MM.1S (cell line): ENCODE data around the gene RASGEF1C.

ENCODE experiments used
- EZH2 ChIP-seq: fragments of 300-600 bp; sonication (generic); optimal IDR thresholded peaks from 2 replicates; pipeline ENCODE3; 2017; ENCODE audit warnings: low read depth, mild to moderate bottlenecking, antibody characterized with exemption, low read length, mixed read lengths
- EZH2phosphoT487 ChIP-seq: fragments of 300-600 bp; sonication (generic); IDR thresholded peaks from 2 replicates; pipeline ENCODE4 v1.6.1; 2018; ENCODE audit warnings: antibody characterized with exemption, low read length
- TF ChIP-seq, protein P1 (sequence below): fragments of 300-600 bp; sonication (generic); IDR thresholded peaks from 2 replicates; pipeline ENCODE4 v1.5.1; 2016; ENCODE audit warnings: antibody characterized with exemption, low read length, mixed read lengths

DNA sequence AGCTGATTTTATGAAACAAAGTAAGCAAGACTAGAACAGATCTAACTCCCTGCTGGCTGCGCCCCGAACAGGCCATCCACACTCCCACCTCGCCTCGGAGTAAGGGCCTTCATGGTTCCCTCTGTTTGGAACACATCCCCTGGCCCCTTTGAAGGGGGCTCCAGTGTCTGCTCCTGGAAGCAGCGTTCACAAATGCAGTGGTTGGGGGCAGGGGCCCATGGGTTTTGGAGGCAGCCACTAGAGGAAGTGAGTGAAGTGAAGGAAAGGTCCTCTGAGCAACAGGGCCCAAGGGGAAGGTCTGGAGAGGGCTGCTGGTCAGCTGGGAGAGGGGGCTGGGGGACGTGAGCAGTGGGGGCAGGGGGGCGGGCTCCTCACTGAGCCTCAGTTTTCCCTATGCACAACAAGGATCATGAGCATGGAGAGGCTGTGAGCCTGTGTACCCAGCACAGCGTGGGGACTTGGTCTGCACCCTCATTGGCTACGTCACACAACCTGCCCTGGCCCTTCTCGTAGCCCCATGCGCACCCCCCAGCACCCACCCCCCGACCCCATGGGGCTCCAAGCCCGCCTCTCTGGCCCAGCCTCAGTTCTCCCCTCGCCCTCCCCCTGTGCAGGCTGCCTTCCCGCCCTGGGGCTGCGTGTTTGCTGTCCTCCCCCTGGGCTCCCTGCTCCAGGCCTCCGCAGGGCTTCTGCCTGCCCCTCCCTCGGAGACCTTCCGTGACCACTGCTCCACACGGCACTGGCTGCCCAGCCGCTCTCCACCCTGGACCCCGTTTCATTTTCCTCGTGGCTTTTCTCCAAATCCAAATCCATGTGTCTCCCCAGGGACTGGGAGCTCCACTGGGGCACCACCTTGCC lies 39.5 kb downstream of the RASGEF1C start:
- TF ChIP-seq, protein P1, sequence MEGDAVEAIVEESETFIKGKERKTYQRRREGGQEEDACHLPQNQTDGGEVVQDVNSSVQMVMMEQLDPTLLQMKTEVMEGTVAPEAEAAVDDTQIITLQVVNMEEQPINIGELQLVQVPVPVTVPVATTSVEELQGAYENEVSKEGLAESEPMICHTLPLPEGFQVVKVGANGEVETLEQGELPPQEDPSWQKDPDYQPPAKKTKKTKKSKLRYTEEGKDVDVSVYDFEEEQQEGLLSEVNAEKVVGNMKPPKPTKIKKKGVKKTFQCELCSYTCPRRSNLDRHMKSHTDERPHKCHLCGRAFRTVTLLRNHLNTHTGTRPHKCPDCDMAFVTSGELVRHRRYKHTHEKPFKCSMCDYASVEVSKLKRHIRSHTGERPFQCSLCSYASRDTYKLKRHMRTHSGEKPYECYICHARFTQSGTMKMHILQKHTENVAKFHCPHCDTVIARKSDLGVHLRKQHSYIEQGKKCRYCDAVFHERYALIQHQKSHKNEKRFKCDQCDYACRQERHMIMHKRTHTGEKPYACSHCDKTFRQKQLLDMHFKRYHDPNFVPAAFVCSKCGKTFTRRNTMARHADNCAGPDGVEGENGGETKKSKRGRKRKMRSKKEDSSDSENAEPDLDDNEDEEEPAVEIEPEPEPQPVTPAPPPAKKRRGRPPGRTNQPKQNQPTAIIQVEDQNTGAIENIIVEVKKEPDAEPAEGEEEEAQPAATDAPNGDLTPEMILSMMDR = no peak
- TF ChIP-seq EZH2 = no peak
- TF ChIP-seq EZH2phosphoT487 = no peak
